Bladder microvascular endothelial cell (primary cell): ENCODE measurements around the gene HTR5A. TPM values are rescaled to one million over a fixed set of nuclear protein-coding genes. Genes with fewer than 3 reads are reported as not detected.

ENCODE experiments used
- total RNA-seq: library from RNA; depleted of rRNA; stranded (reverse); fragments of >200 nt; gene quantifications from 2 replicates; pipeline ENCODE4 v1.2.3, GENCODE V29; 2014

HTR5A gene
- not detected in 2 replicates for total RNA-seq

DNA sequence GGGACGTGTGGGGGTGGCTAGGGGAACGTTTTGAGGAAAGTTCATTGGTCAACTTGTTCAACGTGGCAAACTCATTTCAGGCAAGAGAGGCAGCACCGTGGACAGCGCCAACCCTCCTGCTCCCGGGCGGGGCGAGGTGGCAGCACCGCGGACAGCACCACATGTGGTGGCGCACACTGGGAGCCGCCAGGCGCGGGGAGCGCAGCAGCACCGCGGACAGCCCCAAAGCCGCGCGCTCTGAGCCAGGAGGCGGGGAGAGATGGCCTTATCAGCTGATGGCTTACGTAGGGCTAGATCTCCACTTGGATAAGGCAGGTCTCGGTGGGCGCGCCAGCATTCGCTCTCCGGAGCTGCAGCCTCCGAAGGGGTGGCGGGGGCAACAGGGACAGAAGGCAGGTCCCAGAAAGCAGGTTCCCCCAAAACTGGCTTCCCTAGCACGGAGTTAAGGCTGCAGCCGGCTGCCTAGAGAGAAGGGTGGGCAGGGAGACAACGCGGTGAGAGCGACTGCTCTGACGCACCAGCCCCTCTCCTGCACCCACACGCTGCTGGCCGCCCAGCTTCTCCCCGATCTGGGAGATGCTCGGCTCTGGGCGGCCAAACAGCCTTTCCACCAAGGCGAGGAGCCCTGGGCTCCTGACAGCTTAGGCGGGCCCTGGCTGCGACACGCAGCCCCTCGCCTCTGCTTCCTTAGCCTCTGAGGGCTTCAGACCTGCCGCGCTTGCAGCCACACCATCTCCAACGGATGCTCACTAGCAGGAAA is at the start of gene HTR5A:
TSS of gene HTR5A (plus strand) at position 333 of the 760 bp plus-strand sequence. CDS start 576 bp downstream, outside the sequence.

Other genes with a start within 250 kb of the HTR5A start
- 4.4 and 9.6 TPM in 2 replicates for gene PAXIP1, start 67.2 kb upstream of the HTR5A start, total RNA-seq
- 31.3 and 44.7 TPM in 2 replicates for gene INSIG1, start 227.6 kb downstream of the HTR5A start, total RNA-seq